ENCODE data around the gene STX7.

DNA sequence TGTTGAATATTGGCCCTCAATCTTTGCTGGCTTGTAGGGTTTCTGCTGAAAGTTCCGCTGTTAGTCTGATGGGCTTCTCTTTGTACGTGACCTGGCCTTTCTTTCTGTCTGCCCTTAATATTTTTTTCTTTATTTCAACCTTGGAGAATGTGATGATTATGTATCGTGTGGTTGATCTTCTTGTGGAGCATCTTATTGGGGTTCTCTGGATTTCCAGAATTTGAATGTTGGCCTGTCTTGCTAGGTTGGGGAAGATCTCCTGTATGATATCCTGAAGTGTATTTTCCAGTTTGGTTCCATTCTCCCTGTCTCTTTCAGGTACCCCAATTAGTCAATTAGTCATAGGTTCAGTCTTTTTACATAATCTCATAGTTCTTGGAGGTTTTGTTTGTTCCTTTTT lies 89.1 kb downstream of the STX7 start:
- TF ChIP-seq POLR2AphosphoS5 (IDR thresholded peaks at IDR 0.05; ENCODE audit: low read depth, low read length) (no peak), EZH2phosphoT487 (IDR thresholded peaks at IDR 0.05; ENCODE audit: borderline replicate concordance) (no peak), SIN3A (IDR thresholded peaks at IDR 0.05; ENCODE audit: low read depth) (no peak), CTCF (IDR thresholded peaks at IDR 0.05 in 2 of 3, conservative IDR thresholded peaks at IDR 0.05 in 1 of 3; ENCODE audit: borderline replicate concordance in 1 of 3, insufficient read depth in 1 of 3, low read depth in 2 of 3, low read length in 2 of 3) (no peak), RAD21 (IDR thresholded peaks at IDR 0.05; ENCODE audit: low read depth) (no peak)
- TF ChIP-seq, protein P1, sequence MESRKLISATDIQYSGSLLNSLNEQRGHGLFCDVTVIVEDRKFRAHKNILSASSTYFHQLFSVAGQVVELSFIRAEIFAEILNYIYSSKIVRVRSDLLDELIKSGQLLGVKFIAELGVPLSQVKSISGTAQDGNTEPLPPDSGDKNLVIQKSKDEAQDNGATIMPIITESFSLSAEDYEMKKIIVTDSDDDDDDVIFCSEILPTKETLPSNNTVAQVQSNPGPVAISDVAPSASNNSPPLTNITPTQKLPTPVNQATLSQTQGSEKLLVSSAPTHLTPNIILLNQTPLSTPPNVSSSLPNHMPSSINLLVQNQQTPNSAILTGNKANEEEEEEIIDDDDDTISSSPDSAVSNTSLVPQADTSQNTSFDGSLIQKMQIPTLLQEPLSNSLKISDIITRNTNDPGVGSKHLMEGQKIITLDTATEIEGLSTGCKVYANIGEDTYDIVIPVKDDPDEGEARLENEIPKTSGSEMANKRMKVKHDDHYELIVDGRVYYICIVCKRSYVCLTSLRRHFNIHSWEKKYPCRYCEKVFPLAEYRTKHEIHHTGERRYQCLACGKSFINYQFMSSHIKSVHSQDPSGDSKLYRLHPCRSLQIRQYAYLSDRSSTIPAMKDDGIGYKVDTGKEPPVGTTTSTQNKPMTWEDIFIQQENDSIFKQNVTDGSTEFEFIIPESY (IDR thresholded peaks at IDR 0.05; ENCODE audit: extremely low read depth, insufficient replicate concordance, low read length), result no peak
